Activated T-helper 9 cell treated with anti-CD3 and anti-CD28 coated beads, Interleukin-2, amount 50 U/mL, for 16 hours (primary cell): ENCODE results near the gene PCDHGB2.
"Not testable (repeated sequence)": the region's sequence is repeated elsewhere in the genome, so short reads cannot be mapped to it uniquely, and the experiment has no call there.

Experiments
- DNase-seq: peaks from one replicate; pipeline ENCODE4 v3.0.0-alpha.2; 2020; ENCODE audit warnings: low read depth

The PCDHGB2 gene

GRCh38 chr5:141359790-141360426 lies at the start of gene PCDHGB2:
Gene PCDHGB2, plus strand, starts transcription at chr5:141359994. Its CDS starts 142 bp downstream, at chr5:141360136.
- no peak for DNase-seq

- no peak for DNase-seq
These were observed 46.1 kb upstream of the PCDHGB2 start for GRCh38 chr5:141313711-141314110.

GRCh38 chr5:141316963-141317362 lies 42.8 kb upstream of the PCDHGB2 start:
- DNase-seq = not testable (repeated sequence)

GRCh38 chr5:141319202-141319601 lies 40.6 kb upstream of the PCDHGB2 start:
- no peak for DNase-seq

- no peak for DNase-seq
These were observed 40.1 kb upstream of the PCDHGB2 start for GRCh38 chr5:141319699-141320098.

- peak; percentile 89 for DNase-seq
These were observed 39.3 kb upstream of the PCDHGB2 start, which contains the start of gene TAF7 for GRCh38 chr5:141320225-141321169. Gene TAF7, minus strand, starts transcription at chr5:141320784. Its CDS starts 740 bp downstream, at chr5:141320044.

- DNase-seq = no peak
These were observed 37.5 kb upstream of the PCDHGB2 start for GRCh38 chr5:141322261-141322660.

GRCh38 chr5:141326088-141326854 lies 33.5 kb upstream of the PCDHGB2 start:
- peak; percentile 51 for DNase-seq

- DNase-seq = no peak
These were observed 31.6 kb upstream of the PCDHGB2 start for GRCh38 chr5:141328231-141328630.

GRCh38 chr5:141330299-141331080 lies 29.3 kb upstream of the PCDHGB2 start, which contains the start of gene PCDHGA1:
Gene PCDHGA1, plus strand, starts transcription at chr5:141330514.
- DNase-seq = no peak

GRCh38 chr5:141332571-141332970 lies 27.2 kb upstream of the PCDHGB2 start:
- DNase-seq = not testable (repeated sequence)

GRCh38 chr5:141338538-141339306 lies 21.1 kb upstream of the PCDHGB2 start, which contains the start of gene PCDHGA2:
Gene PCDHGA2, plus strand, starts transcription at chr5:141338760.
- no peak for DNase-seq

- not testable (repeated sequence) for DNase-seq
These were observed 18.9 kb upstream of the PCDHGB2 start for GRCh38 chr5:141340781-141341354.

GRCh38 chr5:141342773-141343172 lies 17.0 kb upstream of the PCDHGB2 start:
- DNase-seq = no peak

- DNase-seq = no peak
These were observed 16.4 kb upstream of the PCDHGB2 start, which contains the start of gene PCDHGA3 for GRCh38 chr5:141343242-141343952. Gene PCDHGA3, plus strand, starts transcription at chr5:141343829. Its CDS starts 205 bp downstream, at chr5:141344034.

GRCh38 chr5:141343953-141344463 lies 15.8 kb upstream of the PCDHGB2 start:
- no peak for DNase-seq

- no peak for DNase-seq
These were observed 14.5 kb upstream of the PCDHGB2 start for GRCh38 chr5:141345327-141345726.

- not testable (repeated sequence) for DNase-seq
These were observed 13.8 kb upstream of the PCDHGB2 start for GRCh38 chr5:141346017-141346416.
